H1 (cell line): Measurements from ENCODE around the gene SLC23A2. TPM values are rescaled to one million over a fixed set of nuclear protein-coding genes. Genes with fewer than 3 reads are reported as not detected.

Experiments
- CTCF ChIA-PET: fragments of 300-600 bp; sonication (Branson Sonifier 250); formaldehyde crosslinking; loops from one replicate; lab custom pipeline; 2021; ENCODE audit not compliant: partially characterized antibody; lab: Charles Lee
- POLR2A ChIA-PET: fragments of 300-600 bp; sonication (Branson Sonifier 250); formaldehyde crosslinking; loops from one replicate; lab custom pipeline; 2021; ENCODE audit warnings: inconsistent platforms; ENCODE audit not compliant: partially characterized antibody; lab: Charles Lee
- DNase-seq, 2 experiments: peaks; one replicate each; pipeline versions ENCODE4 v3.0.0 to v3.0.0-alpha.2; 2010 to 2022; ENCODE audit warnings: low spot score in 2 of 2, low read depth in 1 of 2, mixed read lengths in 1 of 2
- FAIRE-seq: peaks from 2 replicates; lab custom pipeline; 2011; peaks lifted over from hg19 to GRCh38; lab: Jason Lieb, UNC
- H2AFZ ChIP-seq: 2 replicates; pipeline ENCODE4 v1.8.1; 2012; ENCODE audit warnings: low read length, inconsistent platforms
- H2AK5ac ChIP-seq: 2 replicates; pipeline ENCODE4 v1.6.1; 2013; ENCODE audit warnings: low read depth, low read length
- H2BK120ac ChIP-seq: replicated peaks from 2 replicates; pipeline ENCODE3; 2013; ENCODE audit warnings: low read depth, low read length, inconsistent platforms
- H2BK12ac ChIP-seq: 2 replicates; pipeline ENCODE4 v1.6.1; 2013; ENCODE audit warnings: low read depth, low read length
- H2BK15ac ChIP-seq: 2 replicates; pipeline ENCODE4 v1.6.1; 2013; ENCODE audit warnings: low read length
- H2BK20ac ChIP-seq: 2 replicates; pipeline ENCODE4 v1.6.1; 2013; ENCODE audit warnings: low read length
- H2BK5ac ChIP-seq: 2 replicates; pipeline ENCODE4 v1.6.1; 2013; ENCODE audit warnings: low read depth, low read length
- H3K14ac ChIP-seq: 2 replicates; pipeline ENCODE4 v1.6.1; 2013; ENCODE audit warnings: inconsistent platforms; ENCODE audit not compliant: insufficient read length
- H3K18ac ChIP-seq: 2 replicates; pipeline ENCODE4 v1.6.1; 2013; ENCODE audit warnings: low read length; ENCODE audit errors: extremely low read depth
- H3K23ac ChIP-seq: 2 replicates; pipeline ENCODE4 v1.6.1; 2013; ENCODE audit warnings: inconsistent platforms; ENCODE audit not compliant: insufficient read length
- H3K23me2 ChIP-seq: 2 replicates; pipeline ENCODE4 v1.6.1; 2013; ENCODE audit warnings: low read depth, low read length
- H3K27ac ChIP-seq: 2 replicates; pipeline ENCODE4 v1.6.1; 2011; ENCODE audit warnings: low read depth, low read length, inconsistent platforms
- H3K27me3 ChIP-seq, 4 experiments: replicated peaks in 1 of 4; 1 replicate in 1 of 4; 2 replicates in 3 of 4; pipeline versions ENCODE4 v1.6.1 to v1.8.1; 2011 to 2013; ENCODE audit warnings: low read length in 3 of 4, mild to moderate bottlenecking in 3 of 4, inconsistent platforms in 2 of 4, mixed read lengths in 2 of 4, moderate library complexity in 1 of 4; ENCODE audit not compliant: control insufficient read depth in 3 of 4, insufficient read depth in 3 of 4; ENCODE audit errors: extremely low read depth in 1 of 4
- H3K36me3 ChIP-seq, 4 experiments: 2 replicates each; pipeline versions ENCODE4 v1.6.1 to v1.8.1; 2011 to 2013; ENCODE audit warnings: mild to moderate bottlenecking in 4 of 4, low read length in 3 of 4, moderate library complexity in 2 of 4, control low read depth in 1 of 4, inconsistent platforms in 1 of 4; ENCODE audit not compliant: insufficient read depth in 4 of 4, control insufficient read depth in 2 of 4
- H3K4ac ChIP-seq: replicated peaks from 2 replicates; pipeline ENCODE3; 2013; ENCODE audit warnings: low read length, low read depth, mixed read lengths, inconsistent platforms; ENCODE audit not compliant: insufficient read length
- H3K4me1 ChIP-seq, 4 experiments: replicated peaks in 1 of 4; 1 replicate in 1 of 4; 2 replicates in 3 of 4; pipeline versions ENCODE4 v1.6.1 to v1.8.1; 2011 to 2013; ENCODE audit warnings: low read length in 3 of 4, inconsistent platforms in 2 of 4, mixed read lengths in 1 of 4; ENCODE audit not compliant: insufficient read depth in 4 of 4, control insufficient read depth in 3 of 4
- H3K4me2 ChIP-seq, 2 experiments: 2 replicates each; pipeline versions ENCODE4 v1.6.1 to v1.8.1; 2011 to 2013; ENCODE audit warnings: low read depth in 2 of 2, low read length in 2 of 2, control low read depth in 1 of 2, inconsistent platforms in 1 of 2, mild to moderate bottlenecking in 1 of 2; ENCODE audit not compliant: insufficient read depth in 1 of 2
- H3K4me3 ChIP-seq, 4 experiments: fragments of 200-600, 300-600 bp in 1 of 4; sonication (generic), shearing (Covaris generic), sonication (Bioruptor Twin) in 1 of 4; 2 replicates each; pipeline versions ENCODE4 v1.5.1 to v1.8.1; 2011 to 2016; ENCODE audit warnings: low read length in 4 of 4, low read depth in 3 of 4, control low read depth in 2 of 4, inconsistent platforms in 2 of 4, mild to moderate bottlenecking in 2 of 4, mixed read lengths in 1 of 4, moderate library complexity in 1 of 4; ENCODE audit not compliant: insufficient read depth in 2 of 4; ENCODE audit errors: extremely low read depth in 1 of 4
- H3K56ac ChIP-seq: replicated peaks from 2 replicates; pipeline ENCODE3; 2013; ENCODE audit warnings: low read depth, mild to moderate bottlenecking, mixed read lengths, low read length, inconsistent platforms; ENCODE audit not compliant: insufficient read length
- H3K79me1 ChIP-seq: 2 replicates; pipeline ENCODE4 v1.6.1; 2013; ENCODE audit warnings: low read depth, low read length, control low read depth
- H3K79me2 ChIP-seq, 2 experiments: 2 replicates each; pipeline versions ENCODE4 v1.6.1 to v1.8.1; 2012 to 2013; ENCODE audit warnings: low read length in 2 of 2, mild to moderate bottlenecking in 2 of 2, inconsistent platforms in 1 of 2; ENCODE audit not compliant: insufficient read depth in 2 of 2, control insufficient read depth in 1 of 2
- H3K9ac ChIP-seq, 4 experiments: replicated peaks in 1 of 4; 1 replicate in 1 of 4; 2 replicates in 3 of 4; pipeline versions ENCODE4 v1.6.1 to v1.8.1; 2011 to 2013; ENCODE audit warnings: low read depth in 3 of 4, low read length in 3 of 4, control low read depth in 2 of 4, mild to moderate bottlenecking in 2 of 4, moderate library complexity in 2 of 4, inconsistent platforms in 1 of 4; ENCODE audit errors: extremely low read depth in 1 of 4
- H3K9me3 ChIP-seq, 2 experiments: 2 replicates each; pipeline versions ENCODE4 v1.6.1 to v1.8.1; 2012 to 2013; ENCODE audit warnings: mild to moderate bottlenecking in 2 of 2, moderate library complexity in 2 of 2, control low read depth in 1 of 2, inconsistent platforms in 1 of 2, low read depth in 1 of 2, low read length in 1 of 2, mixed read lengths in 1 of 2; ENCODE audit not compliant: insufficient read depth in 2 of 2
- H4K20me1 ChIP-seq, 2 experiments: replicated peaks in 1 of 2; 2 replicates each; pipeline versions ENCODE3 to v1.8.1; 2011 to 2013; ENCODE audit warnings: inconsistent platforms in 2 of 2, low read length in 2 of 2, mild to moderate bottlenecking in 1 of 2; ENCODE audit not compliant: insufficient read depth in 2 of 2, control insufficient read depth in 1 of 2
- H4K5ac ChIP-seq: 2 replicates; pipeline ENCODE4 v1.6.1; 2013; ENCODE audit warnings: low read length, low read depth, mixed read lengths, inconsistent platforms; ENCODE audit not compliant: insufficient read length
- H4K8ac ChIP-seq: 2 replicates; pipeline ENCODE4 v1.8.0; 2013; ENCODE audit warnings: mild to moderate bottlenecking, moderate library complexity, low read length, inconsistent platforms; ENCODE audit not compliant: insufficient read depth; ENCODE audit errors: extremely low read depth
- H4K91ac ChIP-seq: replicated peaks from 2 replicates; pipeline ENCODE3; 2013; ENCODE audit warnings: low read length, mixed read lengths, inconsistent platforms; ENCODE audit not compliant: insufficient read length
- E2F6 ChIP-seq: IDR thresholded peaks from 2 replicates; pipeline ENCODE4 v1.6.1; 2012; ENCODE audit warnings: inconsistent platforms
- USF2 ChIP-seq: IDR thresholded peaks from 2 replicates; pipeline ENCODE4 v1.6.1; 2011; ENCODE audit warnings: low read length, improper control_type of control experiment
- WGBS, 2 experiments: shearing (Covaris generic) in 1 of 2; methylation state at CpG; one replicate each; pipeline versions ENCODE4 v1.1.6 to v1.1.7; 2013 to 2015; ENCODE audit warnings: low lambda C conversion rate in 2 of 2, mixed read lengths in 2 of 2, inconsistent platforms in 1 of 2, low coverage in 1 of 2, missing lambda C conversion rate in 1 of 2; ENCODE audit not compliant: insufficient replicate concordance in 2 of 2, insufficient coverage in 1 of 2, insufficient read length in 1 of 2; ENCODE audit errors: extremely low coverage in 1 of 2, missing lambda C conversion rate in 1 of 2; 5-methylcytosine and 5-hydroxymethylcytosine counted together
- polyA plus RNA-seq, 7 experiments: library from polyadenylated mRNA; depleted of rRNA in 3 of 7; stranded (reverse) in 5 of 7; unstranded in 2 of 7; fragments of >200 nt in 5 of 7; fragments of 200-250 nt in 2 of 7; gene quantifications; 1 replicate in 5 of 7; 2 replicates in 1 of 7; 4 replicates in 1 of 7; pipeline versions ENCODE4 v1.2.1 to v1.2.3, GENCODE V29; 2011 to 2013; ENCODE audit warnings: missing spikeins in 2 of 7, mixed read lengths in 2 of 7
- total RNA-seq: library from RNA; stranded (reverse); fragmentation: NEBNext Ultra II Directional; extraction: Animal tissue kit (Norgen Biotek cat#: 25700); gene quantifications from 2 replicates; pipeline ENCODE4 v1.2.1, GENCODE V29; 2021

The SLC23A2 gene
- total and polyA plus RNA-seq, 2 of the 8 experiments (the other 6 are each of a cell fraction or from before 2014, with no cell fraction given): 17.0 to 18.6 TPM

DNA sequence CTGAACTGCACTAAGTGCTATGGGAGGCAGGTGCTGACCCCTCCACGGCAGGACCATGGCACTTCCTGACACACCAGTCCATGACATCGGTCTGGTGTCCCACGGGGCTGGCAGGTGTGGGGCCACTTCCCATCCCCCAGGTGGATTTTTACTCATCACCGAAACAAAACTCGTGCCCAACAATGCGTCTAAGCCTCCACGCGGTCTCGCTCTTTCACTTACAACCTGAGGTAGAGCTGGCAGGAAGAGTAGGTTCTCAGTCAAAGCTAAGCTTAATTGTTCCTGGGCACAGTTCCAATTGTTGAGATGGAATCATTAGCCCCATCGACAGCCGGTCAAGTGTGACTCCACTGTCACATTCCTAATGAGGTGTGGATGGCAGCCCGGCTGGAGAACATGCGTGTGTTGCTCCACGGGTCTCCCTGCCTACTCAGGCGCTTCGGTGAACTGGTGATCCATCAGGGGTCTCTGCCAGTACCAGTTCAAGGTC, 125.7 kb downstream of the SLC23A2 start:
- Histone ChIP-seq H2AFZ (no peak overlapping the region), H2AK5ac (no peak overlapping the region), H2BK5ac (0 out of 2 replicates have a peak overlapping the region, but pooled peaks have one; percentile 15), H3K4me1 (no peaks in the 10 kb centered on the region), H2BK120ac (no peak overlapping the region), H3K18ac (no peak overlapping the region), H4K5ac (no peak overlapping the region), H3K79me2 (no peaks in the 10 kb centered on the region), H3K14ac (no peak overlapping the region), H3K27ac (no peak overlapping the region), H3K79me1 (no peaks in the 10 kb centered on the region), H3K4me2 (no peak overlapping the region), H2BK20ac (no peak overlapping the region), H4K8ac (no peak overlapping the region), H3K23me2 (no peaks in the 10 kb centered on the region), H3K4ac (no peak overlapping the region), H3K27me3 (no peaks in the 10 kb centered on the region), H4K91ac (no peak overlapping the region), H3K9me3 (no peaks in the 10 kb centered on the region), H3K23ac (no peak overlapping the region), H3K36me3 (0 out of 8 replicates have a peak, but pooled peaks cover 0 to 3% (median 2%) of the 10 kb centered on the region in 4 experiments), H3K4me3 (no peak overlapping the region), H3K56ac (no peak overlapping the region), H4K20me1 (no peaks in the 10 kb centered on the region), H2BK15ac (no peak overlapping the region), H2BK12ac (no peak overlapping the region), H3K9ac (no peak overlapping the region)
- FAIRE-seq: no peak
- ChIA-PET POLR2A (no interaction called here), CTCF (interaction anchor here (0.9 to 1.1 kb wide), 2 partner anchors 13 to 81 kb away, joined by 3 read pairs; no protein-coding TSS in a partner anchor)
- no peak for DNase-seq
- WGBS, 2 experiments: 89% methylated on average over 16 of the region's 16 CpGs; no CpG with 5 or more reads in 1 of the 2 experiments
- TF ChIP-seq E2F6 (no peak), USF2 (no peak)
